Sciatic nerve (tissue), 2 donors: ENCODE data around the gene SPRYD7. TPM values are rescaled to one million over a fixed set of nuclear protein-coding genes. Genes with fewer than 3 reads are reported as not detected.
"Not testable (repeated sequence)": the region's sequence is repeated elsewhere in the genome, so short reads cannot be mapped to it uniquely, and the experiment has no call there.

Source experiments
- ATAC-seq: fragments of 200-7000 bp; cut with Tn5 transposase; one replicate; pipeline ENCODE4 v1.9.1; 2020; ENCODE audit warnings: mild to moderate bottlenecking, moderate library complexity
- DNase-seq: peaks from one replicate; pipeline ENCODE4 v3.0.0-alpha.2; 2020; ENCODE audit warnings: low spot score
- intact Hi-C: fragments of 100-400 bp; cut with DNase I; formaldehyde crosslinking; loops from one replicate; pipeline ENCODE4 v1.14.2; 2022
- total RNA-seq: library from RNA; stranded (reverse); fragmentation: NEBNext Ultra II Directional; extraction: Animal tissue kit (Norgen Biotek cat#: 25700); gene quantifications from one replicate; pipeline ENCODE4 v1.2.1, GENCODE V29; 2021
- donor health status: DM: no; HTN: no; CAD: no.
- donor health status: DM: no; HTN: no; CAD: no.

SPRYD7 gene
- total RNA-seq, 1 donor from 2014 or later: 7.8 TPM

DNA sequence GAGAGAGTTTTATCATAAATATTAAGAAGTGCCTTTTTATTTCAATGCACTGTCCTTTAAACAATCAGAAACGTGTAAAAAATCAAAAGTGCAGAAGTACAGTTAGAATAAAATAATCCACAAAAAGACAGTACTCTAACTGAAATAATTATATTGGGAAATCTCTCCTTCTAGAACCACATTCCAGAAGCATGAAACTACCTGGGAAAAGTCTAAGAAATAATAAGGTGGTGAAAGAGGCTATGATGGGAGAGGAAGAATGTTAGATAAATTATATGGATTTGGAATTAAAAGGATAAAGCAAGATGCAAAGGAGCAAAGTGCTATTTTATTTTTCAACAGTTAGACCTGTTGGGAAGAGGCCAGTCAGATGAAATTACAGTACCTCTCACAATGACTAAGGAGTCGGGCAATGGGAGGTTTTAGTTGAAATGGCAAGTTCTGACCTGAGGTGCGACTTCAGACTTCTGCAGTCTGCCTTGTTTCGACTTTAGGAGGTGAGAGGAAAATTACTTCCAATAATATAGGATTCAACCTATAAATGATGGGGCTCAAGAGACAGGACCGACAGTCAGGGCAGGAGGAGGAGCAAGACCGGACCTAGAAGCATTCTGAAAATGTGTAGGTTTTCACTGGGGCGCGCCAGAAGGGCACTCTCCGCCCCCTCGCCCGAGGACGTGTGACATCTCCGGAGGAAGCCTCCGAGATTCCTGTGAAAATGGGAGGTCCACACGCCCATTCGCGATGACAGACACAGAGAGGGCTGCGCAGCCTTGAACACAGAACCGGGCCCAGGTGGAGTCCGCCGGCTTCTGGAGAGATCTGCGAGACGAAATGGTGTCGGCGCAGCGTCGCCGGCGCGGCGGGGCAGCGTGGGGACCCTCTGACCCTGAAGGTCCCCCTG is 717 bp downstream of the SPRYD7 start:
- peak; percentile 8 for ATAC-seq
- intact Hi-C loops: no loop called here
- DNase-seq: no peak

- ATAC-seq (no peak), DNase-seq (no peak)
- intact Hi-C loops: no loop called here
These were observed 2.6 kb downstream of the SPRYD7 start for GRCh38 chr13:49933511-49933910.

- ATAC-seq (no peak), DNase-seq (no peak)
- intact Hi-C loops: no loop called here
These were observed 3.3 kb downstream of the SPRYD7 start for GRCh38 chr13:49932868-49933267.

DNA sequence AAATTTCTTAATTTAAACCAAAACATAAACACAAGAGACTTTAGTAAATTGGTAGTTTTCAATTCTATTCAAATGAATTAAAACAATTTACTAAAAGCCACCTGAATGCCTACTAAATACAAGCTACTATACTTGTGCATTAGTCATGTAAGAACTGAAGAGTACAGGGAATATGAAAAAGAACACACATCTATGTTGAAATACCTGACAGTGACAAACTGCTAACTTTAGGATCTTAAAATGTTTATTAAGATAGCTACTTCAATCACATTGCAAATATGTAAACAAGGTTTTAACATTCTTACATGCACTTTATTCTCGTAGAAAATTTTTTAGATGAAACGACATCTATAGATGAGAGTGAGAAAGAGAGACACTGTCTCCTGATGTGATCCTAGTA is 4.1 kb downstream of the SPRYD7 start:
- intact Hi-C loops: no loop called here
- DNase-seq (no peak), ATAC-seq (no peak)

- intact Hi-C loops: no loop called here
- DNase-seq (no peak), ATAC-seq (no peak)
These were observed 8.4 kb downstream of the SPRYD7 start for GRCh38 chr13:49927755-49928154.

DNA sequence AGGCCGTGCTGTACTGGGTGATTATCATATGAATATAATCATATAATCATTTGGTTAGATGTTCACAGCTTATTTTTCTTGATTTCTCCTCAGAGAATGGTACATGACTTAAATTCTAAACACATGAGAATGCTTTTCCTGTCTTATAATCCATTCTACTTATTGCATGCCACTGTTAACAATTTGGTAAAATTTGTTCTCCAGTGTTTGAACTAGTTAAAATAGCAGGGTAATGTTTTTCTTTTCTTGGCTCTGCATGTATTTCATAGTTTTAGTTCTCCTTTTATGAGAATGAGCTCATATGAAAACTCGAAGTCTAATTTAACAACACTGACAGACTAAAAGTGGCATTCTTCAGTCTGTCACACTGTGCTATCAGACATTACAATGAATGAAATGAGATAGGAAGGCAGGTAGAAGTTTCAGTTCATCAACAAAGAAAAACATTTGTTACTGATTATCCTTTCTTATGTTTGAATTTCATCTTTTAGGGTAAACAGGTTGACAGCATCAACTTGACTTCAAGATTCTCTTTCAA is 10.2 kb downstream of the SPRYD7 start:
- ATAC-seq (no peak), DNase-seq (no peak)
- intact Hi-C loops: no loop called here

- ATAC-seq (no peak), DNase-seq (no peak)
- intact Hi-C loops: no loop called here
These were observed 13.8 kb downstream of the SPRYD7 start for GRCh38 chr13:49922301-49922700.

DNA sequence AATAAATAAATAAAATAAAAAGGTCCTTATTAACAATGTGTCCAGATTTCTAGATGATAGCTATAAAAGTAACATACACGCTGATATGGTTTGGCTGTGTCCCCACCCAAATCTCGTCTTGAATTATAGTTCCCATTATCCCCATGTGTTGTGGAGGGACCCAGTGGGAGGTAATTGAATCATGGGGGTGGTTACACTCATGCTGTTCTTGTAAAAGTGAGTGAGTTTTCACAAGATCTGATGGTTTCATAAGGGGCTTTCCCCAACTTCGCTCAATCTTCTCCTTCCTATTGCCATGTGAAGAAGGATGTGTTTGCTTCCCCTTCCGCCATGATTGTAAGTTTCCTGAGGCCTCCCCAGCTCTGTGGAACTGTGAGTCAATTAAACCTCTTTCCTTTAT is 15.2 kb downstream of the SPRYD7 start:
- DNase-seq, intact Hi-C loops, ATAC-seq: not testable (repeated sequence)

GRCh38 chr13:49918106-49918505 is 18.0 kb downstream of the SPRYD7 start:
- intact Hi-C loops, ATAC-seq: not testable (repeated sequence)

GRCh38 chr13:49914947-49915346 is 21.2 kb downstream of the SPRYD7 start:
- ATAC-seq (no peak), DNase-seq (no peak)
- intact Hi-C loops: no loop called here

More at GRCh38 chr13:49918106-49918505, 18.0 kb downstream of the SPRYD7 start:
- DNase-seq: not testable (repeated sequence)

GRCh38 chr13:49908637-49909036 is 27.5 kb downstream of the SPRYD7 start:
- ATAC-seq: no peak
- DNase-seq: no peak
- intact Hi-C loops: no loop called here

GRCh38 chr13:49904729-49905456 is 31.2 kb downstream of the SPRYD7 start:
- ATAC-seq (no peak), DNase-seq (no peak)
- intact Hi-C loops: no loop called here

GRCh38 chr13:49898792-49899191 is 37.3 kb downstream of the SPRYD7 start:
- ATAC-seq (no peak), DNase-seq (no peak)
- intact Hi-C loops: no loop called here

GRCh38 chr13:49897713-49898112 is 38.4 kb downstream of the SPRYD7 start:
- intact Hi-C loops: no loop called here
- no peak for ATAC-seq
- no peak for DNase-seq

GRCh38 chr13:49895826-49896225 is 40.3 kb downstream of the SPRYD7 start:
- intact Hi-C loops: no loop called here
- no peak for DNase-seq

GRCh38 chr13:49893591-49893990 is 42.5 kb downstream of the SPRYD7 start:
- DNase-seq (no peak), ATAC-seq (no peak)
- intact Hi-C loops: no loop called here

More at GRCh38 chr13:49895826-49896225, 40.3 kb downstream of the SPRYD7 start:
- ATAC-seq: no peak

GRCh38 chr13:49890376-49890775 is 45.8 kb downstream of the SPRYD7 start:
- intact Hi-C loops: no loop called here
- no peak for ATAC-seq
- DNase-seq: no peak

- DNase-seq: no peak
- intact Hi-C loops: no loop called here
- ATAC-seq: no peak
These were observed 57.5 kb downstream of the SPRYD7 start for GRCh38 chr13:49878682-49879081.

DNA sequence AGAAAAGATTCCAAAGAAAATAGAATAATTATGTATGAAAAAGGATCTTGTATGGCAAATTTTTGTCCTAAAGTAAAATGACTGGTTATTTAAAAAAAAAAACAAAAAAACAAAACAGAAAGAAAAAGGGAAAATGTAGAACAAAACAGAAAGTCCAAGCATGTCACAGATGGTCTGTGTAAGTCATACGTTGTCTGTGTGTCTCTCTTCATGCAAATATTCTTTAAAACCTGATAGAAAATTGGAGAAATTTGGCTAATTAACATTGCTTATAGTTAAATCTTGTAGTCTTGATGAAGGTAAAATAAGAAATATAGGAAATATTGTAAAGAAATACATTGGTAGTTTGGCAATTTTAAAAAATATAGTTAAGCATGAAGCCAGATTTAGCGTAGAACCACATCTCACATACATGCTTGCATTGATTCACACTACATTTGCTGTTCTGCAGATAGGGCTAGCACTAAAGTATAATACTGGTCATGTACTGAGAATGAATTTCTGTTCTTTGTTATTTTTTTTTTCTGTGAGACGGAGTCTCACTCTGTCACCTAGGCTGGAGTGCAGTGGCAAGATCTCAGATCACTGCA is 58.4 kb downstream of the SPRYD7 start:
- no peak for DNase-seq
- intact Hi-C loops: no loop called here

GRCh38 chr13:49874430-49874829 is 61.7 kb downstream of the SPRYD7 start:
- intact Hi-C loops: no loop called here
- no peak for ATAC-seq

More for the DNA sequence above, 58.4 kb downstream of the SPRYD7 start:
- no peak for ATAC-seq

More at GRCh38 chr13:49874430-49874829, 61.7 kb downstream of the SPRYD7 start:
- no peak for DNase-seq
